ENCODE results near the gene AKAP8. TPM values are rescaled to one million over a fixed set of nuclear protein-coding genes. Genes with fewer than 3 reads are reported as not detected.

The AKAP8 gene
- total RNA-seq, 1 experiment from 2014 or later, result 50.8 TPM

- Histone ChIP-seq H3K27ac (ENCODE audit: low read length) (peak overlapping the region; percentile 7; the same call in 1 of the 2 replicates), H3K4me3 (ENCODE audit: low read depth in 2 of 2, low read length in 2 of 2) (no peak overlapping the region), H3K27me3 (ENCODE audit: control insufficient read depth, insufficient read depth, low read length) (no peaks in the 10 kb centered on the region), H3K4me1 (ENCODE audit: control insufficient read depth, insufficient read depth, low read length) (peaks cover 42% of the 10 kb centered on the region), H3K9me3 (ENCODE audit: control insufficient read depth, insufficient read depth, low read depth, low read length) (no peaks in the 10 kb centered on the region), H3K36me3 (ENCODE audit: control insufficient read depth, insufficient read depth, low read length) (no peaks in the 10 kb centered on the region)
- ChIA-PET CTCF (no interaction called here), POLR2A (no interaction called here)
- in situ Hi-C loops (cut with HindIII; ENCODE audit: low pct_unique_long_range_greater_than_20kb, low sequenced_read_pairs) (no loop called here), intact Hi-C loops (cut with micrococcal nuclease; ENCODE audit: unreplicated experiment) (no loop called here)
- peak; percentile 62 for ATAC-seq
- TF ChIP-seq POLR2AphosphoS5 (IDR thresholded peaks at IDR 0.05; ENCODE audit: low read depth, low read length) (no peak), TCF7L2 (IDR thresholded peaks at IDR 0.05; ENCODE audit: low read depth, low read length) (no peak), REST (IDR thresholded peaks at IDR 0.05; ENCODE audit: insufficient read depth in 1 of 2, low read depth in 2 of 2, low read length in 1 of 2) (no peak), CTCF (IDR thresholded peaks at IDR 0.05) (no peak), SIN3A (IDR thresholded peaks at IDR 0.05; ENCODE audit: borderline replicate concordance, insufficient read depth, low read depth, low read length) (no peak)
- no peak for DNase-seq (ENCODE audit: low read depth, low spot score)
- no TSS peak for BruUV-seq (replicated peaks)
Measured at GRCh38 chr19:15304140-15304705, 75.4 kb downstream of the AKAP8 start.

Other genes starting within 250 kb of the AKAP8 start
- gene NOTCH3, start 178.8 kb downstream of the AKAP8 start, total RNA-seq (2021; ENCODE audit: unreplicated experiment), result 5.3 TPM
- gene EPHX3, start 147.3 kb downstream of the AKAP8 start, total RNA-seq (2021; ENCODE audit: unreplicated experiment), result 0.31 TPM
- gene BRD4, start 47.2 kb downstream of the AKAP8 start, total RNA-seq (2021; ENCODE audit: unreplicated experiment), result 102 TPM
- 65.5 TPM for gene AKAP8L, start 39.2 kb upstream of the AKAP8 start, total RNA-seq (2021; ENCODE audit: unreplicated experiment)
- 41.9 TPM for gene WIZ, start 70.2 kb upstream of the AKAP8 start, total RNA-seq (2021; ENCODE audit: unreplicated experiment)
- 0.10 TPM for gene RASAL3, start 84.8 kb upstream of the AKAP8 start, total RNA-seq (2021; ENCODE audit: unreplicated experiment)
- not detected for gene PGLYRP2, start 99.7 kb upstream of the AKAP8 start, total RNA-seq (2021; ENCODE audit: unreplicated experiment)
- 0.21 TPM for gene CYP4F22, start 128.7 kb upstream of the AKAP8 start, total RNA-seq (2021; ENCODE audit: unreplicated experiment)
- not detected for gene CYP4F8, start 235.4 kb upstream of the AKAP8 start, total RNA-seq (2021; ENCODE audit: unreplicated experiment)